GM12864 (cell line): ENCODE data around the gene DCC.

ENCODE experiments used
- DNase-seq: peaks from one replicate; pipeline ENCODE4 v3.0.0-alpha.2; 2011; ENCODE audit warnings: low read depth
- H3K4me3 ChIP-seq: 2 replicates; pipeline ENCODE4 v1.5.1; 2011; ENCODE audit warnings: mild to moderate bottlenecking, low read depth, low read length, control low read depth
- TF ChIP-seq, protein P1 (sequence below): IDR thresholded peaks from 2 replicates; pipeline ENCODE4 v1.5.1; 2011; ENCODE audit warnings: low read depth, mild to moderate bottlenecking, moderate library complexity, low read length, control low read depth, inconsistent platforms; ENCODE audit errors: missing control alignments

Gene DCC

DNA sequence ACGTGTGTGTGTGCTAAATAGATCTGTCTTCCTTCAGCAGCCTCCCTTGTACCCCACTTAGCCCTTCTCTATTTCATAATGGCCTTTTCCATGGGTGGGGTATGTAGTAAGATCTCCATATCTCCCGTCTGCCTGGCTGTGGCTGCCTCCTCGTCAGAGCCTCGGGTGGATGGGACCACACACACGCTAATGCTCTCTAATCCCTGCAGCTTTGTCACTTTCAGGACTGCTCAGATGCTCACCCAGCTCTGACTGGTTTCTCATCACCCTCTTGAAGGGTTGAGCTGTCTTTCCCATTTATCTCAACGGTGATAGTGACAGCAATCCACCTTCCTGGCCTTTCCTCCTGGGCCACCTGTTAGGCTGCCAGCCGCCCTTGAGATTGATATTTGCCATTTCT lies 95.3 kb downstream of the DCC start:
- TF ChIP-seq, protein P1, sequence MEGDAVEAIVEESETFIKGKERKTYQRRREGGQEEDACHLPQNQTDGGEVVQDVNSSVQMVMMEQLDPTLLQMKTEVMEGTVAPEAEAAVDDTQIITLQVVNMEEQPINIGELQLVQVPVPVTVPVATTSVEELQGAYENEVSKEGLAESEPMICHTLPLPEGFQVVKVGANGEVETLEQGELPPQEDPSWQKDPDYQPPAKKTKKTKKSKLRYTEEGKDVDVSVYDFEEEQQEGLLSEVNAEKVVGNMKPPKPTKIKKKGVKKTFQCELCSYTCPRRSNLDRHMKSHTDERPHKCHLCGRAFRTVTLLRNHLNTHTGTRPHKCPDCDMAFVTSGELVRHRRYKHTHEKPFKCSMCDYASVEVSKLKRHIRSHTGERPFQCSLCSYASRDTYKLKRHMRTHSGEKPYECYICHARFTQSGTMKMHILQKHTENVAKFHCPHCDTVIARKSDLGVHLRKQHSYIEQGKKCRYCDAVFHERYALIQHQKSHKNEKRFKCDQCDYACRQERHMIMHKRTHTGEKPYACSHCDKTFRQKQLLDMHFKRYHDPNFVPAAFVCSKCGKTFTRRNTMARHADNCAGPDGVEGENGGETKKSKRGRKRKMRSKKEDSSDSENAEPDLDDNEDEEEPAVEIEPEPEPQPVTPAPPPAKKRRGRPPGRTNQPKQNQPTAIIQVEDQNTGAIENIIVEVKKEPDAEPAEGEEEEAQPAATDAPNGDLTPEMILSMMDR: no peak
- no peak overlapping the region for H3K4me3 ChIP-seq
- DNase-seq: no peak

DNA sequence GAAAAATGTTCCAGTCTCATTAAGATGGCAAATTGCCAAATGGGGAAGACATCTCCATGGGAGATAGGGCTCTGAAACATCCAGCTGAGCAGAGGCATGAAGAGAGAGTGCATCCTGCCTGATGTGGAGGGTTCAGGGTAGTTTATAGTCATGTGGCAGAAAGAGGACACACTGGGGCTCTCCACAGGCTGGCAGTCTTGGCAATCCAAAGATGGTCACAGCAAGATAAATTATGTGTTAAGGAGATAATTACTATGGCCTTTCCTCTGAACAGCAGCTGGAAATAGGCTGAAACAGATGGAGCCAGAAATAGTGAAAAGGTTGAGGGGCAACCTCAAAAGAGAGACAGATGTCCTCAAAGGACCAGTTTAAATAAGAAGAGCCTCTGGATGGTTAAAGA lies 97.2 kb downstream of the DCC start:
- DNase-seq: no peak

DNA sequence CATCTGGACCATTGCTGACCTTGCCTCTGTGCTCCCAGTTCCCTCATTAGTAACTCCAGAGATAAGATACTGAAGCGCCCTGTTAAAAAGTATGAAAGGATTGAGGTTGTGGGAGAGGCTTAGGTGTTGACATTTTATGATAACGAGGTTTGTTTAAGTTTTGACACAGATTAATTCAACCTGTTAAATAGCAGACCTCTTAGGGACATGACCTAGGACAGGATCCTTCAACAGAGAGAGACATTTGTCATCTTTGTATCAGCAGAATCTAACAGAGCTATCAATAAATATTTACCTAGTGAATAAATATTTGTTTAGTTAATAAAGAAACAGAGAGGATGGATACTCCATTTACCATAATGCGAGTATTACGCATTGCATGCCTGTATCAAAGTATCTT lies 99.5 kb downstream of the DCC start:
- TF ChIP-seq, protein P1: no peak
- no peak for DNase-seq
- H3K4me3 ChIP-seq: no peak overlapping the region

More for the DNA sequence above, 97.2 kb downstream of the DCC start:
- H3K4me3 ChIP-seq: no peak overlapping the region
- TF ChIP-seq, protein P1: no peak

- no peak for DNase-seq
- TF ChIP-seq, protein P1: no peak
- no peak overlapping the region for H3K4me3 ChIP-seq
Measured at GRCh38 chr18:52441794-52442193, 101.8 kb downstream of the DCC start.

DNA sequence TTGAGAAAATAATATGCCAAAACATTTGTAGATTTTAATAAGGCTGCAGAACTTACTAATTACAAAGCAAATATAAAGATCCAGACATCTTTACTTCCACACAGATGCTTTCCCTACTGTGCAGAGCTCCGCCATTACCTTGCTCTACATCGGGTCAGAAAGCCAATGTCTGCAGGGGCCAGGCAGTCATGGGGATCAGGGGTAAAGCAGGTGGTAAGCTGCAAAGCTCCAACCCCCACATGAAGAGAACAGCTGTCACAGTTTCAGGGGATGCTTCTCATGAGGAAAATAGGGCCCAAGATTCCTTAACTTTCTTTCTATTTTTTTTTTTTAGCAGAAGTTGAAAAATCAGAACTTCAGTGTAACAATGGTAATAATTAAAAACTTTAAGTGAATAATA lies 102.7 kb downstream of the DCC start:
- H3K4me3 ChIP-seq: no peak overlapping the region
- DNase-seq: no peak
- TF ChIP-seq, protein P1: no peak

- no peak overlapping the region for H3K4me3 ChIP-seq
- TF ChIP-seq, protein P1: no peak
- no peak for DNase-seq
Measured at GRCh38 chr18:52451256-52451655, 111.3 kb downstream of the DCC start.

- DNase-seq: no peak
- no peak overlapping the region for H3K4me3 ChIP-seq
- TF ChIP-seq, protein P1: no peak
Measured at GRCh38 chr18:52451851-52452250, 111.9 kb downstream of the DCC start.
